ENCODE data around the gene CSTF3.
"Not testable (repeated sequence)": the region's sequence is repeated elsewhere in the genome, so short reads cannot be mapped to it uniquely, and the experiment has no call there.

The CSTF3 gene

DNA sequence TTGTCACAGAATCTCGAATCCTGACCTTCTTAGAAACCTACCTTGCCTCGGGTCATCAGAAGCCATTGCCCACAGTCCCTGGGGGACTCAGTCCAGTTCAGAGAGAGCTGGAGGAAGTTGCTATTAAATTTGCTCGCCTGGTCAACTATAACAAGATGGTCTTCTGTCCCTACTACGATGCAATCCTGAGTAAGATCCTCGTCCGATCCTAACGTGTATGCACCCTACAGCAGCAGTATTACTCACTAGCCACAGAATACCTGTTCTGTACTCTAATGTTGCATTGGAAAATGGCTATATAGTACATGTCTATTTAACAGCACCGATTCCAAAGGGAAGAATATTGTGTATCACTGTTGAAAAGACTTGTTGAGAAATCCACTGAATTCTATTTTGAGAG is 88.8 kb downstream of the CSTF3 start:
- DNase-seq, result no peak

DNA sequence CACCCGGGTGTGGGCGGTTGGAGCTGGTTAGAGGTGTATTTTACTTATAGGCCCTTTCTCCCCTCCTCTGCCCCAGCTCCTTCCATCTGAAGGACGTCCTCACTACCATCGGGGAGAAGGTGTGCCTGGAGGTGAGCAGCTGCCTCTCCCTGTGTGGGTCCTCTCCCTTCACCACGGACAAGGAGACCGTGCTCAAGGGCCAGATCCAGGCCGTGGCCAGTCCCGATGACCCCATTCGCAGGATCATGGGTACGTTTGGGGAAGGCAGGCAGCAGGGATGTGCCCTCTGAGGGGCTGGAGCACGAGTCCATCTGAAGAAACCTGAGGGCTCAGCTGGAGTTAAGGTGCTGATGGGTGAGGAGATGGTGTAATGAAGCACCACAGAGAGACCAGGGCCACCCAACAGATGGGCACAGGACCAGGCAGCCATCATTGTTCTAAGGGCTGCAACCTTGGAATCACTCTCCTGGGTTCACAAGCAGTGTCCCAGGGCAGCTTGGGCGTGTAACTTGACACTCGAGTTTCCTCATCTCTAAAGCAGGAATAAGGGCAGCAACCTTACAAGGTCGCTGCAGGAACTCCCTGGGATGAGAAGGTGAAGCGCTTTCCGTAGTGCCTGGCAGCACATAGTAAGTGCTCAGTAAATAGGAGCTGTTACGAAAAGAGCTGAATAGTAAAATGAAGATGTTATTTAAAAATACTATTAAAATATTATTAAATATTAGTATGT is 92.5 kb downstream of the CSTF3 start:
- DNase-seq, result no peak

DNA sequence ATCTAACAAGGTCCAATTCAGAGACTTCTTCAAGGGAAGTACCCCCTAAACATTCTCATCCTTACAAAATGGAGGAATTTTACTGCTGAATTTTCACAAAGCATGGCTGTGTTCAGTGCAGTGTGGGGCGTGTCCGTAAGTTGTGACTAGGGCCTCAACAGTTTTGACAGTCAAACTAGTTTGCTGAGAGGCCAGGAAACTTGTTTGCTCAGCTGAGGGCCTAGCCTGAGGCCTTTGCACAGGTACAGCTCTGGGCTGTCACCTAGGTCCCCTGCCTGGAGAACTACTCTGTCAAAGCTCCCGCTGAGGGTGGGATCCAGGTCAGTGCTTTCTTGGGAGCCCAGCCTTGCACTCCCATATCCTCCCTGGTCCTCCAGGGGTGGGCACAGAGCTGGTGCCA is 94.0 kb downstream of the CSTF3 start:
- no peak for DNase-seq

DNA sequence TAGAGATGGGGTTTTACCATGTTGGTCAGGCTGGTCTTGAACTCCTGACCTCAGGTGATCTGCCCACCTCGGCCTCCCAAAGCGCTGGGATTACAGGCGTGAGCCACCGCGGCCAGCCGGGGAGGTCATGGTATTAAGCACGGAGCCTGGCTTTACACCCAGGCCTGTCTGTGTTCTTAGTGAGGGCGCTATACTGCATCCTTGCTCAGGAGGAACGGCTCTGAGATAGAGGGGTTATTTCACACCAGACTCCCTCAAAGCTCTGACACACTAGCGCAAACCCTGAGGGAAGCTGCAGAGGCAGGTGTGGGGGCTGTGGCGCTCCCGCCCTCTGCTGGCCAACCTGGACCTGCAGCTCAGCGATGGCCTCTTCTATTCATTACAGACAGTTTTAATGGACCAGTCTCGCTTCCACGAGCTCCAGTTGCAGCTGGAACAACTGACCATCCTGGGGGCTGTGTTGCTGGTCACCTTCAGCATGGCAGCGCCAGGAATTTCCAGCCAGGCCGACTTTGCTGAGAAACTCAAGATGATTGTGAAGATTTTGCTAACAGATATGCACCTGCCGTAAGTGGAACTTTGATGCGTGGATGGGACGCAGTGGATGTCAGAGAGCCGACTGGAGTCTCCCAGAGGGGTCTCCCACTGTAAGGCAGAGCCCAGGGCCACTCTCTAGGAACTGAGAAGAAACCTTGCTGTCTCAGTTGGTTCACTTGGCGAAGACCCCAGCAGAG is 95.7 kb downstream of the CSTF3 start:
- DNase-seq, result peak; percentile 64

DNA sequence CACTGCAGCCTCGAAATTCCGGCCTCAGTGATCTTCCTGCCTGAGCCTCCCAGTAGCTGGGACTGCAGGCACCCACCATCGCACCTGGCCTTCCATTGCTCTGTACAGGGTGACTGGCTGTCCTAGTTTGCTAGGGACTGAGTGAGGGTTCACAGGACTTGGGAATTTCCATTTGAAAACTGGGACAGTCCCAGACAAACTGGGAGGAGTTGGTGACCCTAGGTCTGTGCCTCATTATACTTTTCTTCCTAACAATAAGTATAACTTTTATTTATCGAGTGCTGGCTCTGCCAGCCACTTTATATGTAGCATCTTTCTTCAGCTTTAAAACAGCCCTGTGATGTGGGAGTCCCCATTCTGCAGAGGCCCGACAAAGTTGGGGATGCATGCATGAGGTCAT is 96.4 kb downstream of the CSTF3 start:
- DNase-seq, result no peak

DNA sequence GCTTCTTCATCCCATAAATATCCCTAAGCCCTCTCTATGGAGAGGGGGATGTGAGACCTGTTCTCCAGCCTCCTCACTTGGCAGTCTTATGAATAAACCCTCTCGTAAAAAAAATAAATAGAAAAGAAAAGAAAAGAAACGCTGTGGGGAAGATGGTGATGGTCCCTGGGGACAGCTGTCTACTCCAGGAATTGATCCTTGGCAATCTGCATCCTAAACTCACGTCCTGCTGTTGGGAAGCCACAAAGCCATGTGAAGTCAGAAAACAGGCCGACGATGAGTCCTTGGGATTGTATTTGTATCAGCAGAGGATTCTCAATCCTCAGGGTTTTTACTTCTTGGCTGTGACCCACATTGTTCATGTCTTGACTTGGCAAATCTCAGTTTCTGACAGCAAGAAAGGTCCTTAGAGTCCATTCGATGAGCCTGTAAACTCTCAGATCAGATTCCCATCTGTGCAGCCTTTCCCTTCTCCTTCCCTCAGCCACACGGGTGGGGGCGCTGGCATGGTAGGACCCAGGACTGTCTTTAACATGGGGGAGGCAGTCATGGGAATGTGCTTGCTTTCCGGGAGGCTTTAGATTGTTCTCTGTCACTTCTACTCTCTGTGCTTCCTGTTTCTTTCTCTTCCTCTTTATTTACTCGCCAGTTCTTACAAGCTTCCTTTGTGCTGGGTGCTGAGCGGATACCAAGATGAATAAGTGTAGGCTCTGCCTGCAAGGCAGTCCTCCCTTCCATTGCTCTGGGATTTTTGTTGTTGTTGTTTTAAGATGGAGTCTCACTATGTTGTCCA is 97.1 kb downstream of the CSTF3 start:
- no peak for DNase-seq

DNA sequence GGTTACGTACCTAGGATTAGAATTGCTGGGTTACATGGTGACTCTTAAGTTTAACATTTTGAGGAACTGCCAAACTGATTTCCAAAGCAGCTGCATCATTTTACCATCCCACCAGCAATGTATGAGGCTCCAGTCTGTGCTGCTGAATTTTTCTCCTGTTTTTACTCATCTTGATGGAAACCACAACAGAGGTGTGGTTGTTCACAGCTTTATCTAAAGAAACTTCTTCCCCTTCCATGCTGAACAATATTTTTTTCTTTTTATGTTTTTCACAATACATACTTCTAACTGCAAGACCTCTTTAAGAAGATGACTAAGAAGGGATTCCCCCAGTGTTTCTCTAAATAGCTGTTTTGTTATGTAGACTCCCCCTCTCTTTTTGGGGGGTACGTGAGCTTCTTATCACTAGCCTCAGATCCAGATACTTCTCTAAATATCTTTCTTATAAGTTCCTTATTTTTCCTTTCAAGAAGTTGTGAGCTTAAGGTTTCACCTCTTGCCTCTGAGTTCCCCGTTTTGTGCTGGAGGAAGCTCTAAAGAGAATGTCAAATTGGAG is 97.9 kb downstream of the CSTF3 start:
- peak; percentile 27 for DNase-seq

DNA sequence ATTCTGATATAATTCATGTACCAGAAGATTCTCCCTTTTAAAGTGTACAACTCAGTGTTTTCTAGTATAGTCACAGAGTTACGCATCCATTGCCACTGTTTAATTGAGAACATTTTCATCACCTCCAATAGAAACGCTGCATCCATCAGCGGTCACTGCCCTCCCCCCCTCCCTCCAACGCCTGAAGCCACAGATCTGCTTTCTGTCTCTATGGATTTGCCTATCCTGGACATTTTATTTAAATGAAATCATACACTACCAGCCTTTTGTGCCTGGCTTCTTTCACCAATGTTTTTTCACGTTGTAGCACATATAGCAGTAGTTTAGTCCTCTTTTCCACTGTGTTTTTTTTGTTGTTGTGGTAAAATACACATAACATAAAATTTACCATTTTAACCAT is 99.1 kb downstream of the CSTF3 start:
- no peak for DNase-seq

DNA sequence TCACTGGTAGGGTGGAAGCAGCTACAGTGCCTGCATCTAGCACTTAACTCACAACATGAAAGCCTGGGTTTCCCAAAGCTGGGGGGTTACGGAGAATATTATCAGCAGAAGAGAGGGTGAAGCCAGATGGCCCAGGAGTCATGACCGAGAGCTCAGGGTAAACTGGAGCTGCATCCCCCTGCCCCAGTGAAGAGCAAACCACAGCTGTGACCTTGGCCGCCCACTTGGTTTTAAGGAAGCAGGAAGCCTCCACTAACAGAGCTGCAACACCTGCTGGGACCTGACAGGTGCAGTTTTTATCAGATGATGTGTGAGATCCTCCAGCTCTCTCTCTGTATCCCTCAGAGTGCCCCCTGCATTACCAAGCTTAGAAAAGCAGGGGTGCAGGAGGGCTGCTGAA is 101.0 kb downstream of the CSTF3 start:
- no peak for DNase-seq

DNA sequence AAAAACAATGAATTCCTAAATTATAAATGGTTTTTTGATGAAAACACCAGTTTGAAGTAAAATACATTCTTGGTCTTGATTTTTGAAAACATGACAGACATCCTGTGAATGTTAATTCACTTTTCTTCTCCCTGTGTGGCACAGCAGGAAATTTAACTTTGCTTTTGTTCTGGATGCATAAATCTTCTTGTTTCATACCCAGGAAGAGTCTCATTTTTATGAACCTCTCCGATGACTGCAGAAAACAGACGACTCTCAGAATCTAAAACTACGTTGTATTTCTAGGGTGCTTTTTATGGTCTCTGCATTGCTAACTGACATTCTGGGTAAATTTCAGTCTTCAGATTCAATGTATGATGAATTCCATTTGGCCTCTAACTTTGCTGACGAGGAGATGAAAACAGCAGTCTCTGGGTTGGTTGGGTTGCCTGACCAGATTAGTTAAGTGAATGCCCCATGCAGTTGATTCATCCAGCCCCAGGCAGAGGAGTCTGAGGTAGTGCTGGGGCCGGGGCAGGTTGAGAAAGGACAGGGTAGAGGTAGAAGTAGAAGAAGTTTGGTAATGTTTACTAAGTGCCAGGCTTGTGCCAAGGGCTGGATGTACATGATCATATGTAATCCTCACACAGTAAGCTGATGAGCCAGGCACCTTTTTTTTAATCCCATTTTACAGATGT is 101.8 kb downstream of the CSTF3 start:
- no peak for DNase-seq

DNA sequence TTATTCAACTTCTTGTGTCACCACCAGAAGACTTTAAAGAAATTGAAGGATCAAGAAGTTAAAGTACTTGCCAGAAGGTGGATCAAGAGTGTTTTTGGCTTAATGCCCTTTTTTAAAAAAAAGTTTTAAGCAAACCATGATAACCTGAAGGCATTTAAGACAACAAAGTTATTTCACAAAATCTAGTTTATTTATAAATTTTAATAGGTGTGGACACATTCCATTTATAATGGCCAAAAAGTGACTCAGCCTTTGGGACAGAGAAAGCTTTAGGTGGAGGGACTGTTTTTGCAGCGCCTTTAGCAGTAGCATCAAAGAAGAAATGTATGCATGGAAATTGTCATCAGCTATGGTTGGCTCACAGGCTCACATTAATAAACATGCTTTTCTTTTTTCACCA is 104.0 kb downstream of the CSTF3 start:
- no peak for DNase-seq

DNA sequence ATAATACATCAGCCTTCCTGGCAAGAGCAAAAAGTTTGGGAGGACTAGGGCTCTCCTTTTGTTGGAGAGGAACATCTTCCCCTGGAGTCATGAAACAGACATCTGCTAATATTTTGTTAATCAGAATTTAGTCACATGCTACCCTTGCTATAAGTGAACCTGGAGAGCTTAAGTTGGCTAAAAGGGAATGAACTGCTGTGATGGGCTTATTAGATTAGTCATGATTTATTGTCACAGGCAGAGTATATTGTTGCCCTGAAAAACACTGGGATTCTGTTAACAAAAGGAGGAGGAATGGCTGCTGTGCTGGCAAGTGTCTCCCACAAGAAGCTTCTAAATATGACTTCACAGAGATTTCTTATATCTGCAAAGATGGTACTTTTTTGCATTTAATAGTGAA is 105.9 kb downstream of the CSTF3 start:
- no peak for DNase-seq

DNA sequence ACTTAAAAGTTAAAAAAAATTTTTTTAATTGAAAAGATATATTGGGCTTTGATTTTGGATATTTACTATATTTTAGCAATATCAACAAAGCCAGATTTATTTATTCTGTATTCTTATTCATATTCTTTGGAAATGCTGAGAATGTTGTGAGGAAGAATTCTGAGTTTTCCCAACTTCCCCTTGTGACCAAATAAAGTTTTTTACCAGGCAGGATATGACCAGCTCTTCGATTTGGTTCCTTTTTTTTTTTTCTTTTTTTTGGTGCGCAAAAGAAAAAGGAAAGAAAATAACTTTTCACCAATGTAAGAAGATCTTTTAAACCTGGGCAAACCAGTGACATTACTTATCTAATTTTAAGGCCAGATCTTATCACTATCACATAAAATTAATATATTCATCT is 109.0 kb downstream of the CSTF3 start:
- no peak for DNase-seq

DNA sequence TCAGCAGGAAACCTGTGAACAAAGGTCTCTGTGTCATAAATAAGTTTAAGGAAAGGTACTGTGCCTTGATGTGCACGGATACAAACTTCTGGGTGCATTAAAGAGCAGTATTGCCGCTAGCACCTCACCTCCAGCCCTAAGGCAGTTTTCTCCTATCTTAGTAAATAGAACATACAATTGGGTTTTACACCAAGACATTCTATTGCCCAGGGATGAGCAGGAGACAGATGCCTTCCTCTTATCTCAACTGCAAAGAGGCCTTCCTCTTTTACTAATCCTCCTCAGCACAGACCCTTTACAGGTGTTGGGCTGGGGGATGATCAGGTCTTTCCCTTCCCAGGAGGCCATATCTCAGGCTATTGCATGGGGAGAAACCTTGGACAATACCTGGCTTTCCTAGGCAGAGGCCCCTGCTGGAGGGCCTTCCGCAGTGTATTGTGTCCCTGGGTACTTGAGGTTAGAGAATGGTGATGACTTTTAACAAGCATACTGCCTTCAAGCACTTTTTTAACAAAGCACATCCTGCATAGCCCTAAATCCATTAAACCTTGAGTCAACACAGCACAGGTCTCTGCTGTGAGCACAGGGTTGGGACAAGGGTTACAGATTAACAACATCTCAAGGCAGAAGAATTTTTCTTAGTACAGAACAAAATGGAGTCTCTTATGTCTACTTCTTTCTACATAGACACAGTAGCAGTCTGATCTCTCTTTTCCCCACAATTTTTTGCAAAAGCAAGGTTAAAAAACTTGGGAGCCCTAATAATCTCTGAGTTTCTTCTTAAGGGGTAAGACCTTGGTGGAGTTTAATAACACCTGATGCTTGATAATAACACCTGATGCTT is 111.5 kb downstream of the CSTF3 start:
- not testable (repeated sequence) for DNase-seq

DNA sequence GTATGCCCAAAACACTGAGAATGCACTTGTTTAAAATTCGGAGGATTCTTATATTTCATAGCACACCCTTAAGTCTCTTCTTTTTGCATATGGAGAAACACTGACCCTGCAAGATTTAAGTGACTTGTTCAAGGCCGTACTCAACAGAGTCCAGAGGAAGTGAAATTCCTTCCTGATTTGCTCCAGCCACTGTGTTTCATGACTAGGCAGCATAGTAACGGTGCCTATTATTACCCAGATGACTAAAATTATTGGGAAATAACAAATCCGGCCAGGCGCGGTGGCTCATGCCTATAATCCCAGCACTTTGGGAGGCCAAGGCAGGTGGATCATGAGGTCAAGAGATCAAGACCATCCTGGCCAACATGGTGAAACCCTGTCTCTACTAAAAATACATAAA is 112.6 kb downstream of the CSTF3 start:
- not testable (repeated sequence) for DNase-seq

DNA sequence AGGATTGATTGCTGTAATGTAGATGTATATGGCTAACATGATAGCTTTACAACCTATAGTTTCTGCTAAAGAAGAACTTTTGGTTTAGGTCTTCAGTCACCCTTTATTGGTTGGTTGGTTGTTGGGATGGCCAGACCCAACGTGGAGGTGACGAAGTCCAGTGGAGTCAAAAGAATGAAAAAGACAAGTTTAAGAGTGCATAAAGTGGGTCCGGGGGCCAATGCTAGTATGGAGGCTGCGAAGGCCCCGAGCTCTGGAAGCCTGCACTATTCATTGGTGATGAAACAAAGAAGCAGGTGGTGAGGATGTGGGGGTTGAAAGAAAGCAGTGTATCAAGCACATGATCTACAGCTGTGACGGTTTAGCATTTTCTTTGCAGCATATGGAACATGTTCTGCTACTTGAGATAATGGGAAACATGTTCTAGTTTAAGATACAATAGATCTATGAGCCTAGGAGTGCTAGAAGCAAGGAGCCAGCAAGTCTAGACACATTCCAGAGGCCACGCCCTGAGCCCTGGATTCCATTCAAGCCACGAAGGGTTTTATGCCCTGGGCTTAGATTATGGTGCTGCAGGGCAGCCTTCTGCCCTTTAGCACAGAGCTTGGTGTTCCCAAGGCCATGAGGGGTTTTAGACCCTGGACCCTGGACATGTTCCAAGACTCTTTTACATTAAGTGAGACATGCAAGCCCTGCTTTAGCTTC is 115.6 kb downstream of the CSTF3 start:
- no peak for DNase-seq

DNA sequence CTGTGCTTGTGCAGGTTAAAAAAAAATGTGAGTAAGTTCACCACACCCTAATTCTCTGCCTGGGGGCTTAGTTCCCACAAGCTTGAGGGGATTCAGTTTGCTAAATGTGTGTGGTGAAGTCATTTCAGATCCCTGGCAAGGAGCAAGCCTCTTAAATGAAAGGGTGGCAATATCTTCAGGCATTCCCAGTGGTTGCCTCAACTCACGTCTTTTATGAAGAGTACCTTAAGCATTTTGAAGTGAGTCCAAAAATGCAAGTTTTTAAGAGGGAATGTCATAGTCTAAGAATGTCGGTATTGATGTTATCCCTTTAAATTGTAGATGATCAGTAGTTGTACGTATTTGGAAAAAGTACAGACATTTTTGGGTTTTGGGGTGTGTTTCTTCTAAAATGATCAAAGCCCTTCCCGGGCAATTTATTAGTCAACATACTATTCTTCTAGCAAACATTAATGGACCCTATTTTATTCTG is 117.0 kb downstream of the CSTF3 start:
- no peak for DNase-seq

DNA sequence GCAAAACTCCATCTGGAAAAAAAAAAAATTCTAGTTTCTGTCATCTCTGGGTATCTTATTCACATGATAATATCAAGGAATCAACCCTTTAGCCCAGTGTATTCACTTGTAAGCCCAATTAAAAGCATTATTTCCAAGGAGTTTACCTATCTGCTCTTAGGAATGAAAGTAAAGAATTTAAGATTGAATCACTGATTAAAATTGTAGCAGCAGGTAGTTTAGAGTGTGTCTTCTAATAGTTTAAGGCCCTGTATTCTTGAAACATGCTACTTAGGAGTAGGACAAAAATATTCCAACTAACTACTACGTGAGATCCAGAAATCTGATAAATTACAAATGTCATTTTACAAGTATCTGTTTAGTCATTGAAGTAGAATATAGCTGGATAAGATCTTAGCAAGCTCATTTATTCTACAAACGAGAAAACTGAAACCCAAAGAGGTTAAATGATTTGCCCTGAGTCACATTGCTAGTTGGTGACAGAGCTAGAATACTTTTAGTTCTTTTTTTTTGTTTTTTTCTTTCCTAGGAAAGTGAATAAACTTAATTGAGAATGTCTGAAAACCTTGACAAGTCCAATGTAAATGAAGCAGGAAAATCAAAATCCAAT is 118.0 kb downstream of the CSTF3 start:
- no peak for DNase-seq

DNA sequence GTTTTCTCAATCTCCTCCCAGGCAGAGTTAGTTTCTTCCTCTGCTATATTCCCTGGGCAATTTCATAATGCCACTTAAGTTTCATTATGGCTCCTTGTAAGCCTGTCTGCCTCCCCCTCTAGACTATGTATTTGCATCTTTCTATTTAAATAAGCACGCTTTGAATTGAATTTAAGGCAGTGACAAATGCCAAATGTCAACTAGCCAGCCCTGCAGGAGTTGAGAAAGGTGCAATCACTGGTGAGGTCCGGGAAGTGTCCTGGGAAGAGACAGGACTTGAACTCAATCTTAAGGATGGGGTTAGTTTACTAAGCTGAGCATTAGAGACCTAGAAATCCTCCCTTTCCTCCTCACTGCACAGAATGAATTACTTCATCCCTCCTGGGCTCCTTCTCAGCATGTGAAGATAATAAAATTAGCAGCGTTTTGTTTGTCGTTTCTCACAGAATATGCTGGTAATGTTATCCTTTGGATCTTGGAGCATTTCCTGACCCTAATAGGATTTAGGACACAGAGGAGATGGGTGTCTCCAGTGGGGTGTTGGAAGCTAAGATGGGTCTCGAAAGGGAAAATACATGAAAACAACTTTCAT is 120.3 kb downstream of the CSTF3 start:
- DNase-seq, result no peak
